Activated T-cell treated with anti-CD3 and anti-CD28 coated beads for 24 hours (primary cell): ENCODE results near the gene GDPD3.

ENCODE experiments used
- DNase-seq: peaks from one replicate; pipeline ENCODE4 v3.0.0-alpha.2; 2020; ENCODE audit warnings: low read depth

GDPD3 gene

DNA sequence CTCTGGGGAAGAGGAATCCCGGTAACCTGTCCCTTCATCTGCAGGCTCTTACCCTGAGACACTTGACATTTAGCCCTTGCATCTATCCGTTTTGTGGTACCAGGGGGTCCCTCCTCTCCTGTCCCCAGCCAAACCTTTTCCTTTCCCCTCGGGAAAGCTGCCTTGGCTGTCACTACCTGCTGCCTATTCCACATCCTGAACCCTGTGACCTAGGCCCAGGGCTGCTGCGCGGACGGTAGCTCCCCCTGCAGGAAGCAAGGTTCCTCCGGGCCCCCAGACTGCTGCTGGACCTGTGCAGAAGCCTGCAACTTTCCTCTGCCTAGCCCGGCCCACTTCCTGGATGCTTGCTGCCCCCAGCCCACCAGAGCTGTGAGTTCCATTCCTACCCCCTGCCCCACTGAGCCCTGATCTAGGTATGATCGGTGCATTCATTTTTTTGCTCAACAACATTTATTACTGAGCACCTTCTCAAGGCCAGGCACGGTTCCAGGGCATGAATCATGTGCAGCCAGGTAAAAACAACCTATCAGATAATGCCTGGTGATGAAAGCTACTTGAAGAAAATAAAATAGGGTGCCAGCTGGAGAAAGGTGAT is 58.3 kb downstream of the GDPD3 start:
- DNase-seq = peak; percentile 38
